Right renal pelvis (tissue), 4 donors: ENCODE results near the gene CSNK2A2. TPM values are rescaled to one million over a fixed set of nuclear protein-coding genes. Genes with fewer than 3 reads are reported as not detected.
A peak's percentile ranks its signal among the peaks of the same experiment; 100 is the strongest.

Experiments
- DNase-seq, 4 donors: peaks; one replicate each; pipeline ENCODE4 v3.0.0-alpha.2; 2013; ENCODE audit warnings: low read depth in 4 of 4, low spot score in 3 of 4, missing footprints in 1 of 4
- polyA plus RNA-seq, 4 donors: library from polyadenylated mRNA; unstranded; fragments of 120-200 nt; gene quantifications; one replicate each; pipeline ENCODE4 v1.2.1, GENCODE V29; 2013; ENCODE audit not compliant: insufficient read length in 4 of 4

Gene CSNK2A2
- polyA plus RNA-seq: 10 to 100 TPM; 64.5 to 74.9 (median 70.2) TPM

DNA sequence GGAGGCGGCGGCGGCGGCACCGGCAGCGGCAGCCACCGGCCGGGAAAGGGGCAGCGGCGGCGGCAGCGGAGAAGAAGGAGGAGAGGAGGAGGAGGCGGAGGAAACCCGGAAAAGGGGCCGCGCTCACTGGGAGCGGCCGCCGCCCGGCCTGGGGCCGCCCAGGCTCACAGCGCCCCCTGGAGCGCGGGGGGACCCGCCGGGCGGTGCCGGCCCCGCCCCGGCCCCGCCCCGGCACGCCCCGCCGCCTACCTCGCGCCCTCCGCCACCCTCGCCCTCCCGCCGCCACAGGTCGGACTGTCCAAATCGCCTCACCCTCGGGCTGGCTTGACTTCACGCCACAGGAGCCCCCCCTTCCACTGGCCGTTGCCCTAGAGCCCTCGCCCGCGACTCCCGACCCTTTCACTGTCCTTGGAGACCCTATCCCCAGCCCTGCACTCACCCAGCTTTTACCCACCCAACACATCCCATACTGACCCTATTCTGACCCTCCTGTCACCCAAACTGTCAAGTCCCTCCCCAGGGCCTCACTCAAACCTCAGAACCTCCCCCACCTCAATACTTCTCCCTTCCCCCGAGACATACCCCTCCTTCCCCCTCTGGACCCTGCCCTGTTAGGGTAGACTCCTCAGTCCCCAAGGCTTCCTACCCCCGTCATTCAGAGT, at the start of gene CSNK2A2:
CSNK2A2 (minus strand) TSS at position 85 of the 662 bp plus-strand sequence. CDS start 370 bp downstream, outside the sequence.
- peak; percentile 38 to 50 (median 42) for DNase-seq

DNA sequence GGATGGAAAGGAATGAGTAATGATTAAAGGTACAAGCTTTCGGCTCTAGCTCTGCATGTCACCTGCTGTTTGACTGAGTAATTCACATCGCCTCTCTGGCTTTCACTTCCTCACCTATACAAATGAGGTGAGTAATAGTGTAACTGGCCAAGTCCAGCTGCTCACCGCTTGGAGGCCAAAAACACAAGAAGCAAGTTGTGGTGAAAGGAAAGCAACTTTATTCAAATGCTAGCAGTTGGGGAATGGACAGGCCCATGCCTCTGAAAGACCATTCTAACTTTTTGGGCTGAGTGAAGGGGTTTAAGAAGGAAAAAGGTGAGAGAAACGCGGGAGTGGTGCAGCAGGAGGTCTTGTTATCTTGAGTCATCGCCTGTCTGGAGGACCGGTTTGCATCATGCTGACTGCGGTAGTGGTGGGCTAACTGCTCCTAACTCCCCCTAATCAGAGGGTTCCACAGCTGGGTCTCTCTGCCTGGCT, 45.7 kb upstream of the CSNK2A2 start:
- no peak for DNase-seq

DNA sequence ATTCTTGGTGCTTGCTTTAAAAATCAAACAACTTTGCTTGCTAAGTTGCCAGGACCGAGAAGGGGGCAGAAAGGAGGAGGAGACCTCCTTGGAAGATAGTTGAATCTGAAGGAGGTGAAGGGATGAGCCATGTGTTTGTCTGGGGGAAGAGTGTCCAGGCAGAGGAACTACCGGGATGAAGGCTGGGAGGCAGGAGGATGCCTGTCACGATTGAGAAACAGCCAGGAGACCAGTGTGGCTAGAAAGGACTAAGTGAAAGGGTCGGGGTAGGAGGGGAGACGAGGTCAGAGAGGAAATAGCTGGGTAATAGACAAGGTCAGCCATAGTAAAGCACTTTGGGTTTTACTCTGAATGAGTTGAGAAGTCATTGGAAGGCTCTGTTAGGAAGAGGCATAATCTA, 38.9 kb upstream of the CSNK2A2 start:
- no peak for DNase-seq

DNA sequence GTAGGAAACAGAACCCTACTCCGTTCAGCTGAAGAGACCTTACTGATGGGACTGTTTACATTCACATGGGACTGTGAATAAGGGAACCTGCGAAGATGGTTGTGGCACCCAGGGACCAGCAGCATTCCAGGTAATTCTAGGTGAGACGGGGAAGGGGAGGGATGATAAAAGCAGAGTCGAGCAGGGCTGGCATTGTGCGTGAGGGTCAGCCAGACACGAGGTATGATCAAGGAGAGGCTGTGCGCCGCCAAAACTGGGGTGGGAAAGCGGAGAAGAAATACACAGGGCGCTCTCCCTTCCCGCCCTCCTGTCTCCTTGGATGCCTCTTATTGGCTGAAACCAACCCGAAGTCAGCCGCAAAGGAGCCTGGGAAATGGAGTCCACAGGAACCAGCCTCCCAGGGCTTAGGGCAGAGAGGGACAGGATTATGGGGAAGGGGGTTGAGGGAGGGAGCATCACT, 38.4 kb upstream of the CSNK2A2 start:
- DNase-seq: peak in 2 of 4 donors; percentile 17 to 33

DNA sequence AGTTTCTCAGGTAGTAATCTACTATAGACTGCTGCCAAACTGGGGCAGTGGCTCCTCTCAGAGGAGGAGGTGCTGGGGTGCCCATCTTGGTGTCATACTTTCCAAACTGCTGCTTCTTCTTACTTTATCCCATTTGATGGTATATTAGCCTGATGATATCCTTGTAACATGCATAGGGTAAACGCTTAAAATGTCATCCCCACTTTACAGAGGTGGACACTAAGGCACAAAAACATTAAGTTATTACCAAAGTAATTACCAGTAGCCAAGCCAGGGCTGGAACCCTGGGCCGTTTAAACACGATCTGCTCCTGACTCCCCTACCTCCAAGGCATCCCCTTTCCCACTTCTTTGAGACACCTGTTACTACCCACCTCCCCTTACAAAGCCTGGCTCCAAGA, 37.8 kb upstream of the CSNK2A2 start:
- no peak for DNase-seq

DNA sequence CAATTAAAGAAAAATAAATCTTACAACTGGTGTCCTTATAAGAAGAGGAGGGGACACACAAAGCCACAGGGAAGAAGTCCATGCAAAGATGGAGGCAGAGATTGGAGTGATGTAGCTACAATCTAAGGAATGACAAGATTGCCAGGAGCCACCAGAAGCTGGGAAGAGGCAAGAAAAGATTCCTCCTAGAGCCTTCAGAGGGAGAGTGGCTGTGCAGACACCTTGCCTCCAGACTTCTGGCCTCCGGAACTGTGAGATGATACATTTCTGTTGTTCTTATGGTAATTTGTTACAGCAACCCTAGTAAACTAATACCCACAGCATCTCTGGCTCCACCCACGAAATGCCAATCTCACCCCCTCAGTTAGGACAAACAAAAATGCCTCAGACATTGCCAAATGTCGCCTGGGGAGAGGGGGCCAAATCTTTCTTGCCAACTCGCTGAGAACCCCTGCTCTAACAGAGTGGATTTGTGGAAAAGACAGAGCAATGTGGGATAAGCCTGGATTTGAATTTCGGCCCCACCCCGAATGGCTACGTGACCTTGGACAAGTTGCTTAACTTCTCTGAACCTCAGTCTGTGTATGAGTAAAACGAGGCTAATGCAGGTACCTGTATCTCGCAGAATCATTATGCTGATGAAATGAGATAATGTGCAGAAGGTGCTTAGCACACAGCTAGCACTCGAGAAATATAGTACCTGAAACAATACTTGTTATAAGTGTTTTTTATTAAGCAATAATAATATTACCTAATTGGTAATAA, 37.1 kb upstream of the CSNK2A2 start:
- no peak for DNase-seq

DNA sequence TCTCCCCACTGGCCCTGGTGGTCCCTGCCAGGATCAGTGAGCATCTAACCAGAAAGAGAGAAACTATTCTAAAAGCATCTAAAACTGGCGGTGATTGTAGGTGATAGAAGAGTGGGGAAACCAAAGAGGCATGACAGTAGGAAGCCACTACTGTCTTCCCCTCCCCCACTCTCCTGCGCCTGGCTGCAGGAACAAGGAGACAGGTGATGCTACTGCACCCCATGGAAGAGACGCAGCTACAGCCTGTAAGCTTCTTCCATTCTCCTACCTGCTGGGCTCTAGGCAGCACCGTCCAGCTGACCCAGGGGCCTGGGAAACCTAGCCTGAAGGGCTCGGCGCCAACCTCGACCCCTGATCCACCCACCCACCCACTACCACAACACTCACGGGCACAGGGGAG, 32.4 kb upstream of the CSNK2A2 start:
- no peak for DNase-seq

DNA sequence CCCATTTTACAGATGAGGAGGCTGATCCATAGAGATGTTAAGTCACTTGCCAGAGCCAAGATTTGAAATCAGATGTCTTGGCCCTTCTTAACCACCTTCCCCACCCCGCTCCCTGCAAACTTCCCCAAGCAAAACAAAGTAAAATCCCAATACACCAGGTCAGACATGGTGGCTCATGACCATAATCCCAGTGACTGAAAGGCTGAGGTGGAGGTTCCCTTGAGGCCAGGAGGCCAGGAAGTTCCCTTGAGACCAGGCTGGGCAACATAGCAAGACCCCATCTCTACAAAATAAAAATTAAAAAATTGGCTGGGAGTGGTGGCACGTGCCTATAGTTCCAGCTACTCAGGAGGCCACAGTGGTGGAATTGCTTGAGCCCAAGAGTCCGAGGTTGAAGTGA, 28.9 kb upstream of the CSNK2A2 start:
- no peak for DNase-seq

DNA sequence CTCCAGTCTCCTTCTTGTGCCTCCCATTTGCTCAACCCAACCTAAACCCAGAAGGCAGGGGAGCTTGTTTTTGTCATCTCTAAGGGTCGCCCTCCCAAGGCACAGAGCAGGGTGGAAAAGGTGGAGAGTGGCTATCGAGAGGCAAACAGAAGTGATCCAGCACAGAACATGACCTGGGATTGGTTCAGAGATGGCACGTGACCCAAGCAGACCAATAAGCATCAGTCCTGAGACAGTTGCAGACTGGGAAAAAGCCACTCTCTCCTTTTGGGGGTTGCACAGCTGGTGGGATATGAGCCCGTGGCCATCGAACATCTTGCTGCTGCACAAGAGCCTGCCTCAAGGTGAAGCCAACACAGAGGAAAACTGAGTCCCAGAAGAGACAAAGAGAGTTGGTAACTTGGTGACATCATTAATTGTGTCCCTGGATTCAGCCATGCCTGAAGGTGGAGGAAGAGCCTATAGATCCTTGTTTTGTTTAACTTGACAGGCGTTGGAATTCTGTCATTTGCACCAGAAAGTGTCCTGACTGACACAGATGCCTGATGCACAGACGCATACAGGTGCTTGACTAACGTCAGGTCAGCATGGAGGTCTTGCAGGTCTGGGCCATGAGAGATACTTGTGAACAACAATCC, 28.2 kb upstream of the CSNK2A2 start:
- no peak for DNase-seq

DNA sequence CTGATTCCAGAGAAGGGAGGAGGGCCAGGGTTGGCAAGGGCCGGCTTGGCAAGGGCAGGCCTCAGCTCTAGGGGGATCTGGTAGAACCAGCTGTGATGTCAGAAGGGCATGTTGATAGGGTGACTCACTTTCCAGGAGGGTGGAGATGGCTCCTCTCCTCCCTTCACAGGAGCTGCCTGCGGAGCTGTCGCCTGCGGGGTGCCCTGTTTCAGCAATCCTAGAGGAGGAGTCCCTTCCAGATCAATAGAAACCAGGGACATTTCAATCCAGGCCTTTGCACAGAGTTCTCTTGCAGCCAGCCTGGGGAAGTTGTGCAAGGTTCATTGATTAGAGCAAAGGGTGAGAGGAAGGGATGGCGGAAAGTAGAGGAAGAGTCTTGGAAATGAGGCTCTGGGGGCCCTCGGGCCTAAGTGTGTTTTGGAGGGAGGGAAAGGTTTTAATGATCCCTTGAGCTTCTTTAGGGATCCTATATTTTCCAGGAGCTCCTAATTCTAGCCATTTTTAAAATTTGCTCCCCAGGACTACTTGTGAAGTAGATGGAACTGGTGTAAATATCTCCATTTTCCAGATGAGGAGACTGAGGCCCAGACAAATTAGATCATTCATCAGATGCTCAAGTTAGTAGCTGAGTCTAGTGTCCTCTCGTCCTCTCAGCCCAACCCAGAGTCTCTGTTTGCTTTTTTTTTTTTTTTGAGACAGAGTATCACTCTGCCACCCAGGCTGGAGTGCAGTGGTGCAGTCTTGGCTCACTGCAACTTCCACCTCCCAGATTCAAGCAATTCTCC, 24.8 kb upstream of the CSNK2A2 start:
- no peak for DNase-seq

DNA sequence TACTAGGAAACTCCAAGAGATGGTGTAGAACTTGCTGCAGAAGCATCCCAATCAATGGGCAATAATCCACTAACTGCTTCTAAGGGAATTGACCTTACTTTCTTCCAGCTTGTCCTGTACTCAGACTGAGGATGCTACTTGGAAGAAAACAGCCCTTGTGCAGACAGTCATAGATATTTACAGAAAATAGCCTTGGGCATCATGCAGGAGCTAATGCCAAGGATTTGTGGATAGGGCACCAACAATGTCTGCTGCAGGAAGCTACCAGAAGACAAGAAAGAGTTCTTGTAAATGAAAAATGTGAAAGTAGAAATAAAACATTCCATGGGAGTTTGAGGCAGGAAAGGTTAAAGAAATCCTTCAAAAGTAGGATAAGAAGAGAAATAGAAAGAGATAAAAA, 21.5 kb upstream of the CSNK2A2 start:
- no peak for DNase-seq

DNA sequence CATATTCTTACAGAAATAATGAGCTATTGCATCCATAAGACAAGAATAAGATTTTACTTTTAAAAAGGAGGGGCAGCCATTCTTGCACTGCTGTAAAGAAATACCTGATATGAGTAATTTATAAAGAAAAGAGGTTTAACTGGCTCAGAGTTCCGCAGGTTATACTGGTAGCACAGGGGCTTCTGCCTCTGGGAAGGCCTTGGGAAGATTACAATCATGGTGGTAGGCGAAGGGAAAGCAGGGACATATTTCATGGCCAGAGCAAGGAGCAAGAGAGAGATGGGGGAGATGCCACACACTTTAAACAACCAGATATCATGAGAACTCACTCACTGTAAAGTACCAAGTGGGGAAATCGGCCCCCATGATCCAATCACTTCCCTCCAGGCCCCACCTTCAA, 20.9 kb upstream of the CSNK2A2 start:
- DNase-seq: no peak

DNA sequence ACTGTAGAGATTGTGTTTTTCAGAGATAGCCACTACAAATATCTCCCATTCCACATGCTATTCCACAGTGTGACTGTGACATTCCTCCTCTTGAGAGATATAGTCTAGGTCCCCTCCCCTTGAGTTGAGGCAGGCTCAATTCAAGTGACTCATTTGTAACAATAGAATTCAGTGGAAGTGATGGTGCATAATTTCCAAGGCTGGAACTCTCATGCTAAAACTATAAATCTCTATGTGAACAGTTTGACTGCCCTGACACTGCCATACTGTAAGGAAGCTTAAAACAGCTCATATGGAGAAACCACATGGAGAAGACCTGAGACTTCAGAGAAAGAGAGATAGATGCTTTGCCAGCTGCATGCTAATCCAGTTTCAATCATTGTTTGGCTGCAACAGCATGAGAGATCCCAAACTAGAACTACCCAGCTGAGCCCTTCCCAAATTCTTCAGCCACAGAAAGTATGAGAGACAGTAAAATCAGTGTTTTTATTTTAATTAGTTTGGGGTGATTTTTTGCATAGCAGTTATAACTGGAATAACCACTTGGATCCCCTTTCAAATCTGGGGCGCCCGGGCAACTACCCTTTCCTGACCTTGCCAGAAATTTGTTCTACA, 19.5 kb upstream of the CSNK2A2 start:
- DNase-seq: no peak

DNA sequence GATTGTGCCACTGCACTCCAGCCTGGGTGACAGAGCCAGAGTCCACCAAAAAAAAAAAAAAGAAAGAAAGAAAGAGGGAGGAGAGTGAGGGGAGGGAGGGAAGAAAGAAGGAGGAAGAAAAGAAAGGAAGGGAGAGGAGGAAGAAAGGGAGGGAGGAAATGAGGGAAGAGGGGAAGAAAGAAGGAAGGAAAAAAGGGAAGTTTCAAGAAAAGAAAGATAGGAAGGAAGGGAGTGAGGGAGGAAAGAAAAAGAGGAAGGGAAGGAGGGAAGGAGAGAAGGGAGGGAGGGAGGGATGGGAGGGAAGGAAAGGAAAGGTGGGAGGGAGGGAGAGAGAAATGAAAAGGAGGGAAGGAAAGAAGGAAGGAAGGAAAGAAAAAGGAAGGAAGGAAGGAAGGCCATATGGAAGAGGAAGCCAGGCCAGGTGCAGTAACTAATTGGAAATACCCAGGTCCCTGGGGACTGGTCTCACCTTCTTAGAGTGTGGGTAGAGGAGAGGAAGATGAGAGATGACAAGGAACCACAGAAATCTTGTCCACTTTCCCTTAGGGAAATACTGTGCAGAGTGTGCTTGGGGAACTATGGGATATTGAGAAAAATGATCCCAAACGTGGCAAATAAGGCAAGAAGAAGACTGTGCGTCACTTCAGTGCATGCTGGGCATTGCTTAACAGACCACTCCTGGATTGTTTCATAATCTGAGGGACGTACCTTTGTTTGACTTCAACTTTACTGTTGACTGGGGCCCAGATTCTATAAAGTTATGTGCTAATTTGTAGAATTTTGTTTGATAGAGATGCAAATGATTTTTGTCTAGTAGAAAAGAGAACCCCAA, 15.1 kb upstream of the CSNK2A2 start:
- no peak for DNase-seq

DNA sequence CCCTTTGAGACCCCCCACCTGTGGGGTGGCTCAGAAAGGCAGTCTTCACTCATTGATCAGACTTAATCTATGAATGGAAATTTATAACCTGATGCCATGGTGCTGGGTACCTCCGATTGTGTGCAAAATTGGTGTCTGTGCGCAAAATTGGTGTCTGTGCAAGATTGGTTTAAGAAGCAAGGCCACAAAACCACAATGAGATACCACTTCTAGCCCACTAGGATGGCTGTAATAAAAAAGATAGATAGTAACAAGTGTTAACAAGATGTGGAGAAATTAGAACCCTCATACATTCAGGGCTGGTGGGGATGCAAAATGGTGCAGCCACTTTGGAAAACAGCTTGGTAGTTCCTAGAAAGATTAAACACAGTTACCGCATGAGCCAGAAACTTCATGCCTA, 13.9 kb upstream of the CSNK2A2 start:
- DNase-seq: no peak

DNA sequence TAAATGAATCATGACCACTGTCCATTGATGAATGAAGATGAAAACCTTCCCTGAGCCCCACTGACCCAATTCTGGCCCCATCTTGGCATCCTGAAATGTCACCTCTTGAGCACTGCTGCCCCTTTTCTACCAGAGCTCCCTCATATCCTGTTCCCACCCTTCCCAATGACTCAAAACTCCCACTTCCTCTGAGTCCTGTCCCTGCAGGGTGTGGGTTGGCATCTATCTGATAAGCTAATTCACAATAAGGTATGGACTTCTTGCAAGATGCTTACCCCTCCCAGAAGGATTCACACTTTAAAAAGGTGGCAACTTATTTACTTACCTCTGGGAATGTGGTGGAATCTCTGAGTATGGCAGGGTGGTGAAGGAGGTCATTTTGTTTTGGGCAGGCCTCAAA, 13.3 kb upstream of the CSNK2A2 start:
- DNase-seq: no peak

DNA sequence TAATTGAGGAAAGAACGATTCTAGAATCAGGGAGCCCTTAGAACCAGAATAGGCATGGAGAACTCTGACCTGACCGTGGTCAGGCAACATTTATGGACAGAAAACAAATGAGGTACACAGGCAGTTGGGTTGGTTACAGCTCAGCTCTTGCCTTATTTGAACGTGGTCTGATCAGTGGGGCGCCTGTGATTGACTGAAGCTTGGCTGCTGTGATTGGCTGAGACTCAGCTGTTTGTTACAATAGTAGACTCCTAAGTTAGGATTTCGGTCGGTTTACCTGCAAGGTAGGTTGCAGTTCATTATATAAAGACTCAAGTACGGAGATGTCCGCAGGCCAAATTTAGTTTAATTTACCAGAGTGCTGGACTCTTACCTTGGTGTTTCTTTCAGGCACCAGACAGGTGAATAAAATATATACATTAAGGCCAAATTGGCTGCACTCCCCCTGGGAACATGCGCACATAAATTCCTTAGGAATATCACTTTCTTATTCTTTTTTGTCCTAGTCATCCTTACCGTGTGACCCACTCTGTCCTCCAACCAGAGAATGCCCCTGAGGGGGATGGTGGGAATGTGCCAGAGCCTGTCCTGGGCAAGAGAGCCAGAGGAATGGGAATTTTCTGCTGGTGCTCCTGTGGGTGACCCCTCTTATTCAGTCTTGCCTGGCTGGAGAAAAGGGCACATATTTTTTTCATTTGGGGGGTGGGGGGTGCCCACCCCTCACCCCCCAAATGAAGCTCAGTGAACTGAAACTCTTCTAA, 7.5 kb upstream of the CSNK2A2 start:
- DNase-seq: no peak

DNA sequence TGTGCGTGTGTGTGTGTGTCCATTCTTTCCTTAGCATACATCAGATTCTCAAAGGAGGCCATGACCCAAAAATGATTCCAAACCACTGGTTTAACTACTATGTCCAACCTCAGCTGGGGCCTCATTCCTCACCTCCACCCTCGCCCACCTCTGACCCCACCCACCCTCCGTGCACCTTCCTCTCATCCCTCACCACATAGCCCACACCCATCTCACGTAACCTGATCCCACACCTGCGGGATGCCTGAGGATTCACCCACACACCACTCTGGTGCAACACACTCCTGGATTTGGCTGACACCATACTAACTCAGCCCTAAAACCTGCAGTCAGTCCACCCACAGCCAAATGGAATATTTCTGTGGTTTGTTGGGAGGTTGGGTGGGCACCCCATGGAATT, 3.3 kb upstream of the CSNK2A2 start:
- DNase-seq: no peak
